Measurements from ENCODE around the gene TMEM114.

DNA sequence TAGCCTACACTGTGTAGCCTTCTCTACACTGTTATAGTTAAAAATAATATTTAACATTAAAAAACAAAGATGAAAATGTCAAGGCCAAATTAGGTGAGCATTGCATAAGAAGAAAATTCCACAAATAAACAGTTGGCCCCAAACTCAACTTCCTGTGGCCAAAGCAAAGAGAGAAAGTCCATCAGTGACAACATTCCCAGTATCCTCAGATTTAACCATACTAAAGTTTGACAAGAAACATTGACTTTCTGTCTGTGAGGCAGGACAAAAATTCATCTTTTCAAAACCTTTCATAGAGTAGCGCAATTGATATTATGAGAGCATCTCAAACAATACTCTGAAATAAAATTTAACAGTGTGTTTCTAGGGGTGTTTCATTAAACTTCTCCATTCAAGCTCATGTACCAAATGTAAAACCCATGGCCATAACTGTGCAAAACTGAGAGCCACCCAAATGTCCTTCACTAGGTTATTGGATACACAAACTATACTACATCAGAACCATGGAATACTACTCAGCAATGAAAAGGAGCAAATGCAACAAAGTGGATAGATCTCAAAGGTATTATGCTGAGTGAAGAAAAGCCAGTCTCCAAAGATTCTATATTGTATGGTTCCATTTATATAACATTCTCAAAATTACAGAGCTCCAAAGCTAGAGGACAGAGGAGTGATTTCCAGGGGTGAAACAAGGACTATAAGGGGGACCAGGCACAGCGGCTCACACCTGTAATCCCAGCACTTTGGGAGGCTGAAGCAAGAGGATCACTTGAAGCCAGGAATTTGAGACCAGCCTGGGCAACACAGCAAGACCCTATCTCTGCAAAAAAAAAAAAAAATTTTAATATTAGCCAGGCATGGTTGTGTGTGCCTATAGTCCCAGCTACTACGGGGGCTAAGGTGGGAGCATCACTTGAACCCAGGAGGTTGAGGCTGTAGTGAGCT is 38.7 kb downstream of the TMEM114 start:
- no peak for TF ChIP-seq EZH2 (IDR thresholded peaks at IDR 0.05; ENCODE audit: low read length, missing control alignments)
- TF ChIP-seq, protein P1, sequence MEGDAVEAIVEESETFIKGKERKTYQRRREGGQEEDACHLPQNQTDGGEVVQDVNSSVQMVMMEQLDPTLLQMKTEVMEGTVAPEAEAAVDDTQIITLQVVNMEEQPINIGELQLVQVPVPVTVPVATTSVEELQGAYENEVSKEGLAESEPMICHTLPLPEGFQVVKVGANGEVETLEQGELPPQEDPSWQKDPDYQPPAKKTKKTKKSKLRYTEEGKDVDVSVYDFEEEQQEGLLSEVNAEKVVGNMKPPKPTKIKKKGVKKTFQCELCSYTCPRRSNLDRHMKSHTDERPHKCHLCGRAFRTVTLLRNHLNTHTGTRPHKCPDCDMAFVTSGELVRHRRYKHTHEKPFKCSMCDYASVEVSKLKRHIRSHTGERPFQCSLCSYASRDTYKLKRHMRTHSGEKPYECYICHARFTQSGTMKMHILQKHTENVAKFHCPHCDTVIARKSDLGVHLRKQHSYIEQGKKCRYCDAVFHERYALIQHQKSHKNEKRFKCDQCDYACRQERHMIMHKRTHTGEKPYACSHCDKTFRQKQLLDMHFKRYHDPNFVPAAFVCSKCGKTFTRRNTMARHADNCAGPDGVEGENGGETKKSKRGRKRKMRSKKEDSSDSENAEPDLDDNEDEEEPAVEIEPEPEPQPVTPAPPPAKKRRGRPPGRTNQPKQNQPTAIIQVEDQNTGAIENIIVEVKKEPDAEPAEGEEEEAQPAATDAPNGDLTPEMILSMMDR (conservative IDR thresholded peaks at IDR 0.05 in 1 of 2, IDR thresholded peaks at IDR 0.05 in 1 of 2; ENCODE audit: low read depth in 1 of 2, low read length in 2 of 2): no peak

All from fibroblast of lung (primary cell).